GM23338 (cell line): Measurements from ENCODE around the gene ABHD12. TPM values are rescaled to one million over a fixed set of nuclear protein-coding genes. Genes with fewer than 3 reads are reported as not detected.

ENCODE experiments used
- ATAC-seq: fragments of 200-7000 bp; cut with Tn5 transposase; 3 replicates; pipeline ENCODE4 v1.9.1; 2020
- DNase-seq: peaks from one replicate; pipeline ENCODE4 v3.0.0-alpha.2; 2015; ENCODE audit warnings: low spot score
- H2AFZ ChIP-seq: fragments of 200-600 bp; sonication (generic); 2 replicates; pipeline ENCODE4 v1.8.0; 2016; ENCODE audit warnings: antibody characterized with exemption, mild to moderate bottlenecking, moderate library complexity
- H3F3A ChIP-seq: fragments of 200-600 bp; sonication (generic); replicated peaks from 2 replicates; pipeline ENCODE4 v1.8.0; 2017; ENCODE audit warnings: antibody characterized with exemption, mixed run types, low read depth
- H3K27ac ChIP-seq: fragments of 200-600 bp; sonication (generic); 2 replicates; pipeline ENCODE4 v1.6.1; 2016; ENCODE audit warnings: low read depth
- H3K27me3 ChIP-seq: fragments of 200-600 bp; sonication (generic); 2 replicates; pipeline ENCODE4 v1.8.0; 2016; ENCODE audit warnings: mild to moderate bottlenecking, mixed run types, moderate library complexity; ENCODE audit not compliant: insufficient read depth
- H3K36me3 ChIP-seq: fragments of 200-600 bp; sonication (generic); 2 replicates; pipeline ENCODE4 v1.8.0; 2016; ENCODE audit warnings: mild to moderate bottlenecking; ENCODE audit not compliant: insufficient read depth
- H3K4me1 ChIP-seq: fragments of 200-600 bp; sonication (generic); 2 replicates; pipeline ENCODE4 v1.8.0; 2016; ENCODE audit warnings: mild to moderate bottlenecking, moderate library complexity; ENCODE audit not compliant: insufficient read depth
- H3K4me2 ChIP-seq: fragments of 200-600 bp; sonication (generic); 2 replicates; pipeline ENCODE4 v1.7.1; 2017; ENCODE audit warnings: mixed run types
- H3K4me3 ChIP-seq: fragments of 200-600 bp; sonication (generic); 2 replicates; pipeline ENCODE4 v1.6.1; 2016; ENCODE audit warnings: mixed run types
- H3K79me2 ChIP-seq: fragments of 200-600 bp; sonication (generic); replicated peaks from 2 replicates; pipeline ENCODE4 v1.8.0; 2017; ENCODE audit warnings: mild to moderate bottlenecking; ENCODE audit not compliant: insufficient read depth
- H3K9me2 ChIP-seq: fragments of 200-600 bp; sonication (generic); 2 replicates; pipeline ENCODE4 v1.8.0; 2017; ENCODE audit not compliant: insufficient read depth
- H4K20me1 ChIP-seq: fragments of 200-600 bp; sonication (generic); replicated peaks from 2 replicates; pipeline ENCODE4 v1.8.0; 2017; ENCODE audit warnings: mild to moderate bottlenecking; ENCODE audit not compliant: insufficient read depth
- H3K27ac Mint-ChIP-seq: 2 replicates; pipeline ENCODE4 v1.8.0; 2020; ENCODE audit warnings: inconsistent platforms, mild to moderate bottlenecking, moderate library complexity, mixed read lengths
- H3K27me3 Mint-ChIP-seq: 3 replicates; pipeline ENCODE4 v1.8.0; 2022; ENCODE audit warnings: low read depth, mild to moderate bottlenecking, moderate library complexity, mixed read lengths, inconsistent platforms; ENCODE audit not compliant: insufficient read depth, poor library complexity
- H3K36me3 Mint-ChIP-seq: 3 replicates; pipeline ENCODE4 v1.8.0; 2021; ENCODE audit warnings: low read depth, mild to moderate bottlenecking, inconsistent platforms, moderate library complexity, mixed read lengths
- H3K4me1 Mint-ChIP-seq: 3 replicates; pipeline ENCODE4 v1.8.0; 2020; ENCODE audit warnings: mild to moderate bottlenecking, inconsistent platforms, mixed read lengths
- H3K4me3 Mint-ChIP-seq: 3 replicates; pipeline ENCODE4 v1.8.0; 2021; ENCODE audit warnings: moderate library complexity, mild to moderate bottlenecking, inconsistent platforms, mixed read lengths
- H3K9me3 Mint-ChIP-seq: 3 replicates; pipeline ENCODE4 v1.8.0; 2020; ENCODE audit warnings: moderate library complexity, mild to moderate bottlenecking, inconsistent platforms, mixed read lengths
- EZH2 ChIP-seq: fragments of 200-600 bp; sonication (generic); IDR thresholded peaks from one replicate; pipeline ENCODE4 v1.8.0; 2017; ENCODE audit warnings: antibody characterized with exemption, mild to moderate bottlenecking, low read depth; ENCODE audit not compliant: unreplicated experiment
- EZH2phosphoT487 ChIP-seq: fragments of 200-600 bp; sonication (generic); IDR thresholded peaks from one replicate; pipeline ENCODE4 v1.8.1; 2018; ENCODE audit warnings: antibody characterized with exemption; ENCODE audit not compliant: unreplicated experiment
- NANOG ChIP-seq: IDR thresholded peaks from 2 replicates; pipeline ENCODE4 v1.6.1; 2016; ENCODE audit warnings: antibody characterized with exemption, borderline replicate concordance
- REST ChIP-seq: IDR thresholded peaks from one replicate; pipeline ENCODE4 v1.6.1; 2018; ENCODE audit warnings: antibody characterized with exemption; ENCODE audit not compliant: unreplicated experiment
- STAT1 ChIP-seq: IDR thresholded peaks from one replicate; pipeline ENCODE4 v1.6.1; 2016; ENCODE audit warnings: antibody characterized with exemption; ENCODE audit not compliant: unreplicated experiment
- ZNF331 ChIP-seq: fragments of 250-450 bp; sonication (Bioruptor Pico); IDR thresholded peaks from 2 replicates; pipeline ENCODE4 v1.5.0; 2020; ENCODE audit warnings: low read depth, mild to moderate bottlenecking, moderate library complexity
- ZNF462 ChIP-seq: fragments of 250-450 bp; sonication (Bioruptor Pico); IDR thresholded peaks from 2 replicates; pipeline ENCODE4 v1.5.0; 2020; ENCODE audit warnings: mild to moderate bottlenecking, moderate library complexity
- polyA plus RNA-seq: library from polyadenylated mRNA; unstranded; fragments of >200 nt; fragmentation: Nextera tagmentation; extraction: Ambion mirVana; gene quantifications from 2 replicates; pipeline ENCODE4 v1.2.1, GENCODE V29; 2016
- total RNA-seq: library from RNA; depleted of rRNA; stranded (reverse); fragments of >200 nt; shearing (Covaris generic); gene quantifications from 2 replicates; pipeline ENCODE4 v1.2.3, GENCODE V29; 2014

Gene ABHD12
- total and polyA plus RNA-seq, 2 experiments from 2014 or later = 40.2 to 57.8 TPM

GRCh38 chr20:25360631-25361286 is 29.9 kb downstream of the ABHD12 start:
- Mint-ChIP-seq H3K4me3 (no peak overlapping the region), H3K36me3 (peaks cover 15% of the 10 kb centered on the region; the same call in 2 of the 3 replicates), H3K9me3 (peaks cover 9% of the 10 kb centered on the region; the same call in 2 of the 3 replicates), H3K27ac (peak overlapping the region; percentile 86; the same call in 1 of the 2 replicates), H3K27me3 (peaks cover 6% of the 10 kb centered on the region), H3K4me1 (peaks cover 52% of the 10 kb centered on the region)
- Histone ChIP-seq H3K4me3 (no peak overlapping the region), H3F3A (peaks cover 15% of the 10 kb centered on the region), H3K4me1 (peaks cover 55% of the 10 kb centered on the region), H3K9me2 (peaks cover 4% of the 10 kb centered on the region; the same call in 1 of the 2 replicates), H3K79me2 (peaks cover 83% of the 10 kb centered on the region), H3K4me2 (no peak overlapping the region), H3K27ac (0 out of 2 replicates have a peak overlapping the region, but pooled peaks have one; percentile 5), H3K36me3 (no peaks in the 10 kb centered on the region), H4K20me1 (peaks cover 2% of the 10 kb centered on the region; the same call in 1 of the 2 replicates), H2AFZ (no peak overlapping the region), H3K27me3 (no peaks in the 10 kb centered on the region)
- no peak for DNase-seq
- ATAC-seq = no peak
- TF ChIP-seq NANOG (no peak), EZH2phosphoT487 (no peak)

GRCh38 chr20:25356271-25356933 is 34.2 kb downstream of the ABHD12 start:
- no peaks in the 10 kb centered on the region for H3K27me3 ChIP-seq
- Mint-ChIP-seq H3K36me3 (no peaks in the 10 kb centered on the region), H3K9me3 (no peaks in the 10 kb centered on the region; the same call in 2 of the 3 replicates), H3K27me3 (peaks cover 7% of the 10 kb centered on the region), H3K4me1 (peaks cover 68% of the 10 kb centered on the region), H3K27ac (peak overlapping the region; percentile 80), H3K4me3 (peak overlapping the region; percentile 14; the same call in 1 of the 3 replicates)
- no peaks in the 10 kb centered on the region for H3K36me3 ChIP-seq
- no peaks in the 10 kb centered on the region for H4K20me1 ChIP-seq
- peak overlapping the region; percentile 72 for H3K4me2 ChIP-seq
- H3K4me3 ChIP-seq = peak overlapping the region; percentile 21; the same call in 1 of the 2 replicates
- peaks cover 10% of the 10 kb centered on the region for H3F3A ChIP-seq
- peak; percentile 80 for DNase-seq
- ATAC-seq = peak; percentile 90
- H3K9me2 ChIP-seq = no peaks in the 10 kb centered on the region
- H3K27ac ChIP-seq = peak overlapping the region; percentile 98
- H3K4me1 ChIP-seq = peaks cover 69% of the 10 kb centered on the region
- H3K79me2 ChIP-seq = peaks cover 83% of the 10 kb centered on the region
- H2AFZ ChIP-seq = no peak overlapping the region
- TF ChIP-seq STAT1 = no peak
- TF ChIP-seq EZH2phosphoT487 = no peak
- peak; percentile 80 for TF ChIP-seq NANOG
- TF ChIP-seq EZH2 = no peak
- no peak for TF ChIP-seq REST
- TF ChIP-seq ZNF462 (CRISPR knock-in tag) = peak; percentile 77
- TF ChIP-seq ZNF331 (CRISPR knock-in tag) = no peak
